ENCODE data around the gene ARFGAP1. TPM values are rescaled to one million over a fixed set of nuclear protein-coding genes. Genes with fewer than 3 reads are reported as not detected.

The ARFGAP1 gene
- total and polyA plus RNA-seq, 2 of the 8 experiments (the other 6 are each of a cell fraction or from before 2014, with no cell fraction given), result 93.7 to 100 TPM

DNA sequence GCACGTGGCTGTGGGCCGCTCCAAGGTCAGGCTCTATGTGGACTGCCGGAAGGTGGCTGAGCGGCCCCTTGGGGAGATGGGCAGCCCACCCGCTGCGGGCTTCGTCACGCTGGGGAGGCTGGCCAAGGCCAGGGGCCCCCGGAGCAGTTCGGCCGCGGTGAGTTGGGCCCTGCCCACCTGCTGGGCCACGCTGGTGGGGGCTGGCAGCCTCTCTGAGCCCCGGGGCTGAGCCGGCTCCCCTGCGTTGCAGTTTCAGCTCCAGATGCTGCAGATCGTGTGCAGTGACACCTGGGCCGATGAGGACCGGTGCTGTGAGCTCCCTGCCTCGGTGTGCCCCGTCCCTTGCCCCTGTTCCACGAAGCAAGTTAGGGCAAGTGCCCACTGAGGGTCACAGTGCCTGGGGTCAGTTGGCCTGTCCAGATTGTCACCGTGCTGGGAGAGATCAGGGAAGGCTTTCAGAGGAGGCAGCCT is 47.5 kb downstream of the ARFGAP1 start:
- Histone ChIP-seq H3K79me1 (ENCODE audit: low read depth, low read length) (no peaks in the 10 kb centered on the region), H2AK5ac (ENCODE audit: low read depth, low read length) (no peak overlapping the region), H3K4ac (replicated peaks; ENCODE audit: insufficient read length, low read depth, low read length) (no peak overlapping the region), H3K9ac (replicated peaks in 1 of 4; ENCODE audit: extremely low read depth in 1 of 4, low read depth in 3 of 4, low read length in 3 of 4) (no peak overlapping the region), H3K4me2 (ENCODE audit: insufficient read depth in 1 of 2, low read depth in 2 of 2, low read length in 2 of 2) (no peak overlapping the region), H3K23ac (ENCODE audit: insufficient read length) (no peak overlapping the region), H2BK120ac (replicated peaks; ENCODE audit: low read depth, low read length) (no peak overlapping the region), H4K91ac (replicated peaks; ENCODE audit: insufficient read length, low read length) (no peak overlapping the region), H2AFZ (ENCODE audit: low read length) (no peak overlapping the region), H3K14ac (ENCODE audit: insufficient read length) (no peak overlapping the region), H3K27ac (ENCODE audit: low read depth, low read length) (no peak overlapping the region), H2BK12ac (ENCODE audit: low read depth, low read length) (no peak overlapping the region), H4K8ac (ENCODE audit: extremely low read depth, insufficient read depth, low read length) (no peak overlapping the region), H3K79me2 (ENCODE audit: control insufficient read depth in 1 of 2, insufficient read depth in 2 of 2, low read length in 2 of 2) (no peaks in the 10 kb centered on the region), H4K5ac (ENCODE audit: insufficient read length, low read depth, low read length) (no peak overlapping the region), H2BK5ac (ENCODE audit: low read depth, low read length) (no peak overlapping the region), H2BK20ac (ENCODE audit: low read length) (no peak overlapping the region), H3K4me1 (replicated peaks in 1 of 4; ENCODE audit: control insufficient read depth in 3 of 4, insufficient read depth in 4 of 4, low read length in 3 of 4) (no peaks in the 10 kb centered on the region; a peak in 1 of 7 replicates), H3K18ac (ENCODE audit: extremely low read depth, low read length) (no peak overlapping the region), H3K4me3 (ENCODE audit: extremely low read depth in 1 of 4, insufficient read depth in 2 of 4, low read depth in 3 of 4, low read length in 4 of 4) (no peak overlapping the region), H3K36me3 (ENCODE audit: control insufficient read depth in 2 of 4, insufficient read depth in 4 of 4, low read length in 3 of 4) (no peaks in the 10 kb centered on the region), H3K27me3 (replicated peaks in 1 of 4; ENCODE audit: control insufficient read depth in 3 of 4, extremely low read depth in 1 of 4, insufficient read depth in 3 of 4, low read length in 3 of 4) (no peaks in the 10 kb centered on the region), H3K23me2 (ENCODE audit: low read depth, low read length) (no peaks in the 10 kb centered on the region), H2BK15ac (ENCODE audit: low read length) (no peak overlapping the region), H3K9me3 (ENCODE audit: insufficient read depth in 2 of 2, low read depth in 1 of 2, low read length in 1 of 2) (no peaks in the 10 kb centered on the region), H4K20me1 (replicated peaks in 1 of 2; ENCODE audit: control insufficient read depth in 1 of 2, insufficient read depth in 2 of 2, low read length in 2 of 2) (no peaks in the 10 kb centered on the region), H3K56ac (replicated peaks; ENCODE audit: insufficient read length, low read depth, low read length) (no peak overlapping the region)
- 93% methylated on average over 22 of the region's 23 CpGs; no CpG with 5 or more reads in 1 of the 2 experiments for WGBS, 2 experiments (ENCODE audit: extremely low coverage in 1 of 2, insufficient coverage in 1 of 2, insufficient read length in 1 of 2, insufficient replicate concordance in 2 of 2, low coverage in 1 of 2, low lambda C conversion rate in 2 of 2, missing lambda C conversion rate in 1 of 2)
- no peak for DNase-seq (ENCODE audit: low read depth in 1 of 2, low spot score in 2 of 2)
- CTCF ChIA-PET (ENCODE audit: partially characterized antibody), result interaction anchor here (2.4 to 6.6 kb wide), 3 partner anchors 11 to 62 kb away, joined by 13 to 45 read pairs (median 14); no protein-coding TSS in a partner anchor
- FAIRE-seq, result no peak
- POLR2A ChIA-PET (ENCODE audit: partially characterized antibody), result no interaction called here
- no peak for TF ChIP-seq NANOG (IDR thresholded peaks at IDR 0.05; ENCODE audit: insufficient read depth, low read depth, low read length, poor library complexity, severe bottlenecking)
